Lower lobe of right lung (tissue), 2 donors: ENCODE data around the gene CRTAP. TPM values are rescaled to one million over a fixed set of nuclear protein-coding genes. Genes with fewer than 3 reads are reported as not detected.

Source experiments
- ATAC-seq, 2 donors: fragments of 200-7000 bp; cut with Tn5 transposase; one replicate each; pipeline ENCODE4 v1.9.1; 2020 to 2022; ENCODE audit warnings: mild to moderate bottlenecking in 2 of 2, moderate library complexity in 2 of 2
- DNase-seq: peaks from one replicate; pipeline ENCODE4 v3.0.0-alpha.2; 2020
- H3K27ac ChIP-seq: fragments of 200-600 bp; one replicate; pipeline ENCODE4 v1.8.0; 2022
- H3K27me3 ChIP-seq: fragments of 200-600 bp; one replicate; pipeline ENCODE4 v1.8.0; 2022; ENCODE audit warnings: low read depth
- H3K36me3 ChIP-seq: fragments of 200-600 bp; one replicate; pipeline ENCODE4 v1.8.0; 2022; ENCODE audit warnings: mild to moderate bottlenecking
- H3K4me1 ChIP-seq: fragments of 200-600 bp; one replicate; pipeline ENCODE4 v1.8.0; 2022
- H3K4me3 ChIP-seq: fragments of 200-600 bp; one replicate; pipeline ENCODE4 v1.8.0; 2022; ENCODE audit warnings: mild to moderate bottlenecking
- H3K9me3 ChIP-seq: fragments of 200-600 bp; one replicate; pipeline ENCODE4 v1.8.0; 2022
- intact Hi-C: fragments of 100-400 bp; cut with DNase I; formaldehyde crosslinking; loops from one replicate; pipeline ENCODE4 v1.11.0; 2022
- total RNA-seq: library from RNA; stranded (reverse); fragmentation: NEBNext Ultra II Directional; extraction: Animal tissue kit (Norgen Biotek cat#: 25700); gene quantifications from one replicate; pipeline ENCODE4 v1.2.1, GENCODE V29; 2021
- TF ChIP-seq, protein P1 (sequence below): fragments of 200-600 bp; IDR thresholded peaks from one replicate; pipeline ENCODE4 v1.8.0; 2022; ENCODE audit warnings: antibody characterized with exemption, mild to moderate bottlenecking
- donor health status: DM: no; HTN: yes; CAD: no; lungs with severe emphysema.

CRTAP gene
- total RNA-seq, 1 donor from 2014 or later, result 213 TPM

DNA sequence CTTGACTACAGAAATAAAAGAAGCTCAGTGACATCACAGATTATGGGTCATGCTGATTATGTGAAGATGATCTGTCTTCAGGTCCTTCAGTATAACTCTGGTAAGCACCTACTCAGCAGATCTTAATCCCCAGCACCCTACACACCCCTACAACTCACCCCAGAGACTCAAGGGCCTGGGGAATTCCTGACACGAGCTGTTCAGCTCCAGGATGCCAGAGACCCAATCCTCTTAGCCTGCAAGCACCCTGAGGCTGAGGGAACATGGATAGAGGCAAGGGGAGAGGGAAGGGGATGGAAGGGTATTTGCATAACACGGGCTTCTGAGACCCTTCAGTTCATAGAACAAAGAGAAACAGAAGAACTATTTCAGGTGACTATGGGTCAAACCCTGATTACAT is 29.9 kb upstream of the CRTAP start:
- no peak overlapping the region for H3K27ac ChIP-seq
- ATAC-seq (no peak), DNase-seq (no peak)
- H3K4me1 ChIP-seq, result no peaks in the 10 kb centered on the region
- H3K4me3 ChIP-seq, result no peak overlapping the region
- TF ChIP-seq, protein P1, sequence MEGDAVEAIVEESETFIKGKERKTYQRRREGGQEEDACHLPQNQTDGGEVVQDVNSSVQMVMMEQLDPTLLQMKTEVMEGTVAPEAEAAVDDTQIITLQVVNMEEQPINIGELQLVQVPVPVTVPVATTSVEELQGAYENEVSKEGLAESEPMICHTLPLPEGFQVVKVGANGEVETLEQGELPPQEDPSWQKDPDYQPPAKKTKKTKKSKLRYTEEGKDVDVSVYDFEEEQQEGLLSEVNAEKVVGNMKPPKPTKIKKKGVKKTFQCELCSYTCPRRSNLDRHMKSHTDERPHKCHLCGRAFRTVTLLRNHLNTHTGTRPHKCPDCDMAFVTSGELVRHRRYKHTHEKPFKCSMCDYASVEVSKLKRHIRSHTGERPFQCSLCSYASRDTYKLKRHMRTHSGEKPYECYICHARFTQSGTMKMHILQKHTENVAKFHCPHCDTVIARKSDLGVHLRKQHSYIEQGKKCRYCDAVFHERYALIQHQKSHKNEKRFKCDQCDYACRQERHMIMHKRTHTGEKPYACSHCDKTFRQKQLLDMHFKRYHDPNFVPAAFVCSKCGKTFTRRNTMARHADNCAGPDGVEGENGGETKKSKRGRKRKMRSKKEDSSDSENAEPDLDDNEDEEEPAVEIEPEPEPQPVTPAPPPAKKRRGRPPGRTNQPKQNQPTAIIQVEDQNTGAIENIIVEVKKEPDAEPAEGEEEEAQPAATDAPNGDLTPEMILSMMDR, result no peak
- no peaks in the 10 kb centered on the region for H3K36me3 ChIP-seq
- intact Hi-C loops, result no loop called here
- no peaks in the 10 kb centered on the region for H3K9me3 ChIP-seq
- H3K27me3 ChIP-seq, result no peaks in the 10 kb centered on the region

DNA sequence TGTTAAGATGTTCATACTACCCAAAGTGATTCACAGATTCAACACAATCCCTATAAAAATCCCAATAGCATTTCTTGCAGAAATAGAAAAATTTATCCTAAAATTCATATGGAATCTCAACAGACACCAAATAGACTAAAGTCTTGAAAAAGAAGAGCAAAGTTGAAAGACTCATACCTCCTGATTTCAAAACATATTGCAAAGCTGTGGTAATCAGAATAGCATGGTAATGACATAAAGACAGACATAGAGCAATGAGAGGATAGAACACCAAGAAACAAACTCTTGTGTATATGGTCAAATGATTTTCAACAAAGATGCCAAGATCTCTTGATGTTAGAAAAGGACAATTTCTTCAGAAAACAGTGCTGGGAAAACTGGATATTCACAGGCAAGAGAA is 25.1 kb upstream of the CRTAP start:
- H3K27me3 ChIP-seq, result no peaks in the 10 kb centered on the region
- H3K4me1 ChIP-seq, result peaks cover 5% of the 10 kb centered on the region
- intact Hi-C loops, result no loop called here
- peaks cover 34% of the 10 kb centered on the region for H3K36me3 ChIP-seq
- TF ChIP-seq, protein P1, result no peak
- DNase-seq, result no peak
- no peak overlapping the region for H3K27ac ChIP-seq
- no peak for ATAC-seq
- H3K9me3 ChIP-seq, result no peaks in the 10 kb centered on the region
- no peak overlapping the region for H3K4me3 ChIP-seq

DNA sequence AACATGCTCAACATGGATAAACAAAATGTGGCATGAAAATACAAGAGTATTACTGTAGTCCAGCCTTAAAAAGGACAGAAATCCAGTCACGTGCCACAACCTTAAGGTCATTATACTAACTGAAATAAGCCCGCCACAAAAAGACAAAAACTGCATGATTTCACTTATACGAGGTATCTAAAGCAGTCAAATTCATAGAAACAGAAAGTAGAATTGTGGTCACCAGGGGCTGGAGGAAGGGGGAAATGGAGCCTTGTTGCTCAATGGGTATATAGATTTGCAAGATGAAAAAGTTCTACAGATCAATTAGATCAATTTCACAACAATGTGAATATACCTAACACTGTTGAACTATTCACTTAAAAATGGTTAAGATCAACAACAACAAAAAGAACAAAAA is 24.3 kb upstream of the CRTAP start:
- DNase-seq, result no peak
- Histone ChIP-seq H3K9me3 (no peaks in the 10 kb centered on the region), H3K27ac (no peak overlapping the region), H3K4me1 (peaks cover 12% of the 10 kb centered on the region), H3K4me3 (no peak overlapping the region), H3K27me3 (no peaks in the 10 kb centered on the region), H3K36me3 (peaks cover 39% of the 10 kb centered on the region)
- intact Hi-C loops, result no loop called here
- TF ChIP-seq, protein P1, result no peak
- ATAC-seq, result no peak

DNA sequence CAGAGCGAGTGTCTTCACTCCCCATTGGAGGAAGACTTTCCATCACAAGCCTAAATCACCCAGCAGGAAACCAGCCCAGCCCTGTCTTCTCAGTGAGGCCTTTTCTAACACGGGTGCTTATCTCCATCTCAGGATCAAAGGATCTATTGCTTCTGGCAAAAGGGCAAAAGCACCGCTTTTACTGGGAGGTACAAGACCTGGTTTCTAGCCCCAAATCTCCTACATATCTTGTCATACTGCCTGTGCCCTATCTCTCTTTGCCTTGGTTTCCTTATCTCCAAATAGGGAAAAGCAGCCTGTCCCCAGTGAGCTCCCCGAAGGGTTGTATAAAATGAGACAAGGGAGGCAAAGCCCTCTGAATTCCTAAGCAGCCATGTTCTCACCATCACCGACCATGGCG is 22.1 kb upstream of the CRTAP start:
- no peaks in the 10 kb centered on the region for H3K27me3 ChIP-seq
- no peak for ATAC-seq
- no peak overlapping the region for H3K27ac ChIP-seq
- TF ChIP-seq, protein P1, result no peak
- no peak overlapping the region for H3K4me3 ChIP-seq
- no peak for DNase-seq
- no peaks in the 10 kb centered on the region for H3K9me3 ChIP-seq
- peaks cover 39% of the 10 kb centered on the region for H3K36me3 ChIP-seq
- H3K4me1 ChIP-seq, result peaks cover 21% of the 10 kb centered on the region
- intact Hi-C loops, result no loop called here

DNA sequence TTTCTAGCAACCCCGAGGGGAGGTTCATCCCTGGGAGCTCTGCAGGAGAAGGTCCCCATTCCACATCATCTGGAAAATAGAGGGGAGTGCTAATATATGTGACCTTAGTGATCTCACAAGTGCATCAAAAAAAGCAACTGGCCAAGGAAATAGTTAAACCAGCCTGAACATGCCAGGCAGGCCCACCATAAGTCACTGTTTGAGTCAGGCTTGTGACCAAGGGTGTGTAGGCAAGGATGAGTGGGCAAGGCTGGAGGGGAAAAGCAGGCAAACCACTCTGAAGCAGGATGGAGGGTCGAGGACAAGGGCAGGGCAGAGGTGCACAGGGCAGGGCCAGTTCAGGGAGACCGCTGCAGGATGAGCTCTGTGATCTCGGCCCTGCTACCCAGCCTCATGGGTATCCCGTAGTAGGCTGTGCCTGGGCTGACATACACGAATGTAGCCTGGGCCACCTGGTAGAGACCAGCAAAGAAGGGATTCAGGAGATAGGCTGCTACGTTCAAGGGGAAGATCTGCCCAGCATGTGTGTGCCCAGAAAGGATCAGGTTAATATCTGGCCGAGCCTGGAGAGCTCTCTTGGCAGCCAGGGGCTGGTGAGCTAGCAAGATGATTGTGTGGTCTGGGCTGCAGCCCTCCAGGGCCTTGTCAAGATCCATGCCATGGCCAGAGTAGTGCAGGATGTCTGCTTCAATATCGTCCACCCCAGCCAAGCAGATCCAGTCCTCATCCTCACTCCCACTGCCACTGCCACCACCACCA is 21.1 kb upstream of the CRTAP start:
- TF ChIP-seq, protein P1, result no peak
- Histone ChIP-seq H3K4me1 (peaks cover 24% of the 10 kb centered on the region), H3K36me3 (peaks cover 39% of the 10 kb centered on the region), H3K27ac (no peak overlapping the region), H3K27me3 (no peaks in the 10 kb centered on the region), H3K9me3 (no peaks in the 10 kb centered on the region), H3K4me3 (no peak overlapping the region)
- intact Hi-C loops, result no loop called here
- DNase-seq (no peak), ATAC-seq (no peak)
